ENCODE data around the gene RAMAC. TPM values are rescaled to one million over a fixed set of nuclear protein-coding genes. Genes with fewer than 3 reads are reported as not detected.

The RAMAC gene
- total and polyA plus RNA-seq, 2 donors from 2014 or later = 18.3 to 20.3 TPM

GRCh38 chr15:82970696-82971095 lies 15.3 kb upstream of the RAMAC start:
- Histone ChIP-seq H3K4me3 (ENCODE audit: low read length in 3 of 3) (no peak overlapping the region), H3K27me3 (ENCODE audit: control insufficient read depth, insufficient read depth, low read length) (no peaks in the 10 kb centered on the region), H3K36me3 (ENCODE audit: control insufficient read depth in 2 of 3, insufficient read depth in 3 of 3, low read length in 3 of 3) (no peaks in the 10 kb centered on the region), H3K9ac (ENCODE audit: low read length in 3 of 3) (no peak overlapping the region), H3K9me3 (ENCODE audit: control insufficient read depth in 2 of 3, insufficient read depth in 1 of 3, low read length in 3 of 3) (no peaks in the 10 kb centered on the region), H3K27ac (ENCODE audit: low read depth in 2 of 2, low read length in 2 of 2) (no peak overlapping the region), H3K4me1 (ENCODE audit: control insufficient read depth in 2 of 3, insufficient read depth in 2 of 3, low read depth in 1 of 3, low read length in 3 of 3) (no peaks in the 10 kb centered on the region)
- DNase-seq = no peak
- intact Hi-C loops (cut with DNase I) = no loop called here
- TF ChIP-seq, protein P1, sequence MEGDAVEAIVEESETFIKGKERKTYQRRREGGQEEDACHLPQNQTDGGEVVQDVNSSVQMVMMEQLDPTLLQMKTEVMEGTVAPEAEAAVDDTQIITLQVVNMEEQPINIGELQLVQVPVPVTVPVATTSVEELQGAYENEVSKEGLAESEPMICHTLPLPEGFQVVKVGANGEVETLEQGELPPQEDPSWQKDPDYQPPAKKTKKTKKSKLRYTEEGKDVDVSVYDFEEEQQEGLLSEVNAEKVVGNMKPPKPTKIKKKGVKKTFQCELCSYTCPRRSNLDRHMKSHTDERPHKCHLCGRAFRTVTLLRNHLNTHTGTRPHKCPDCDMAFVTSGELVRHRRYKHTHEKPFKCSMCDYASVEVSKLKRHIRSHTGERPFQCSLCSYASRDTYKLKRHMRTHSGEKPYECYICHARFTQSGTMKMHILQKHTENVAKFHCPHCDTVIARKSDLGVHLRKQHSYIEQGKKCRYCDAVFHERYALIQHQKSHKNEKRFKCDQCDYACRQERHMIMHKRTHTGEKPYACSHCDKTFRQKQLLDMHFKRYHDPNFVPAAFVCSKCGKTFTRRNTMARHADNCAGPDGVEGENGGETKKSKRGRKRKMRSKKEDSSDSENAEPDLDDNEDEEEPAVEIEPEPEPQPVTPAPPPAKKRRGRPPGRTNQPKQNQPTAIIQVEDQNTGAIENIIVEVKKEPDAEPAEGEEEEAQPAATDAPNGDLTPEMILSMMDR (IDR thresholded peaks at IDR 0.05; ENCODE audit: borderline replicate concordance, extremely low read depth, insufficient read depth) = no peak
- no peak for FAIRE-seq

DNA sequence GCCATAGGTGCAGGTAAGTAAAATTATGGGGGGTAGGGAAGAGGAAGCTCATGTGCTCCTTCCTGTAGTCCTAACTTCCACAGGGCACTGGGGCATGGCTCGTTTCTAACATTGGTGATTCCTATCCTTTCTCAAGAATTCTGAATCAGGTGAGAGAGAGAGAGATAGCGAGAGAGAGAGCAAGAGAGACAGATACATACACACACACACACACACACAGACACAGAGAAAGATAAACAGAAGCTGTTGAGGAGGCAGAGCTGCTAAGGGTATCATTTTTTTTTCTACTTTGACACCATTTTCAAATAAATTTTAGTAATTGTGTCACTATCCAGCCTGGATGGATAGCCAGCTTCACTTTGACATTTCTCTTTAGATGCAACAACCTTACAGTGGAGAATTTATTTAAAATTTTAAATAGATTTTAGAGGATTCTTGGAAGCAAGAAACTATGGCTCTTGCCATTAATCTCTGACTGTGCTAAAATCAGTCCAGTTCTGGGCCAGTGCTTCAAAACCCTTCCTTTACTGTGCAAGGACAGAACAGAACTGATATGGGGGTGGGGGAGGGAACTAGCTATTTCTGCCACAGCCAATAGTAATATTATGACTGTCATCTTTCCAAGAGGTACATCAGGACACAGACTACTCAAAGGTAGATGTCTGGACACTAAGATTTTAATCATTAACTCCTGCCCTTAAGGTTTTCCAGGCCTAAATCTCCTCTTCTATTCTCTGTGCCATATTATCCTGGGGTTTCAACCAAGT lies 14.6 kb upstream of the RAMAC start:
- TF ChIP-seq, protein P1 (IDR thresholded peaks at IDR 0.05; ENCODE audit: borderline replicate concordance, extremely low read depth, insufficient read depth) = no peak
- FAIRE-seq (no peak), DNase-seq (peak in 1 of 5 donors; percentile 30)
- no peak overlapping the region for H3K27ac ChIP-seq (ENCODE audit: low read depth in 2 of 2, low read length in 2 of 2)
- H3K4me1 ChIP-seq (ENCODE audit: control insufficient read depth in 2 of 3, insufficient read depth in 2 of 3, low read depth in 1 of 3, low read length in 3 of 3) = no peaks in the 10 kb centered on the region
- H3K9me3 ChIP-seq (ENCODE audit: control insufficient read depth in 2 of 3, insufficient read depth in 1 of 3, low read length in 3 of 3) = no peaks in the 10 kb centered on the region
- intact Hi-C loops (cut with DNase I) = no loop called here
- no peaks in the 10 kb centered on the region for H3K36me3 ChIP-seq (ENCODE audit: control insufficient read depth in 2 of 3, insufficient read depth in 3 of 3, low read length in 3 of 3)
- no peak overlapping the region for H3K4me3 ChIP-seq (ENCODE audit: low read length in 3 of 3)
- H3K27me3 ChIP-seq (ENCODE audit: control insufficient read depth, insufficient read depth, low read length) = no peaks in the 10 kb centered on the region
- no peak overlapping the region for H3K9ac ChIP-seq (ENCODE audit: low read length in 3 of 3)

DNA sequence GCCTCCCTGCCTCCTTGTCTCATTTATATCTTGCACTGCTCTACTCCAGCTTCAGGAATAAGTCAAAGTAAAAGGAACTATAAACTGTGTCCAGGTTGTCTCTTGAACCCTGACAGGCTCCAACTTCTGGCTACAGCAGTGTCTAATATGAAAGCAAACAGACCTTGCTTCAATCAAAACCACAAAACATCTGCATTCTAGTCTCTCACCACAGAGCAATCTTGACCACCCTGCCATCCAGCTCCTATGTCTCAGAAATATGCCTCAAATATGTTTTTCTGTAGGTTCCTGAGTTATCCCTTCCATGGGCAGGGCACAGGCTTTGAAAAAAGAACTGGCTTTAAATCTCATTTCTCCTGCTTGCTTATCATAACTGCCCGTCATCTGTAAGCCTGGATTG lies 13.0 kb upstream of the RAMAC start:
- Histone ChIP-seq H3K9ac (ENCODE audit: low read length in 3 of 3) (no peak overlapping the region), H3K27me3 (ENCODE audit: control insufficient read depth, insufficient read depth, low read length) (no peaks in the 10 kb centered on the region), H3K9me3 (ENCODE audit: control insufficient read depth in 2 of 3, insufficient read depth in 1 of 3, low read length in 3 of 3) (no peaks in the 10 kb centered on the region), H3K36me3 (ENCODE audit: control insufficient read depth in 2 of 3, insufficient read depth in 3 of 3, low read length in 3 of 3) (no peaks in the 10 kb centered on the region), H3K27ac (ENCODE audit: low read depth in 2 of 2, low read length in 2 of 2) (no peak overlapping the region), H3K4me1 (ENCODE audit: control insufficient read depth in 2 of 3, insufficient read depth in 2 of 3, low read depth in 1 of 3, low read length in 3 of 3) (no peaks in the 10 kb centered on the region), H3K4me3 (ENCODE audit: low read length in 3 of 3) (no peak overlapping the region)
- DNase-seq (no peak), FAIRE-seq (no peak)
- intact Hi-C loops (cut with DNase I) = no loop called here
- TF ChIP-seq, protein P1 (IDR thresholded peaks at IDR 0.05; ENCODE audit: borderline replicate concordance, extremely low read depth, insufficient read depth) = no peak
